ENCODE results near the gene SIX4. TPM values are rescaled to one million over a fixed set of nuclear protein-coding genes. Genes with fewer than 3 reads are reported as not detected.

Gene SIX4
- total RNA-seq, 1 donor from 2014 or later, result 1.5 TPM

DNA sequence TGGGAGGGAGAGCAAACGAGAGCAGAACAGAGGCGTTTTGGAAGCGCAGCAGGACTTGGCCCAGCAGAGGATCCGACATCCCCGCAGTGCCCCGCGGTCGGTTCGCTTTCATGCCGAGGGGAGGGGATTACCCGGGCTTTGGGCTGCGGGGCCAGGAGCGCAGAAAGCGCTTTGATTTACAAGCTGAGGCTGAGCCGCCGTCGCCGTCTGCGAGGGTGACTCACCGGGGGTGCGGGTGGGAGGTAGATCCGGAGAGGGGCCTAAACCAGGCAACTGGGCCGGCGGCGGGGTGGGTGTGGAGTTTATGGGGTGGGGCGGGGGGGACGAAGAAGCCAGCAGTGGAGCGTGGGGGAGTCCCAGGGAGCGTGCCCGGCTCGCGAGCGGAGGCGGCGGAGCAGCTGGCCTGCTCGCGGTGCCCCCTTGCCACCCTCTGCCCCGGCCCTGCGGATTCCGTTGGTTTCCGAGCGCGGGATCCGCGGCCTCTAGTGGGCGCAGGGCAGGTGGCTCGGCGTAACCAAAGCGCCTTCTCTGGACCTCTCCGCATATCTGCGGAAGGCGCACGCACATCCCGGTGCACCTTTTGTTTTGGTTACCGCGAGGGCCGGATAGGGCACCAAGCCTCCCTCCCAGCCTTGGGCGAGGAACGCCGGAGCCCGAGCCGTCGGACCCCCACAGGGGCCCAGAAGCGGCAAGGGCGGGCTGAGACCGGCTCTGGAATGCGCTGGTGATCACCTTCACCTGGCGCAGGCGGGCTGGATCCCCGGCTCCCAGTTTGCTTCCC is 2.6 kb downstream of the SIX4 start:
- DNase-seq, result no peak
- H3K27ac ChIP-seq (replicated peaks), result no peak overlapping the region
- TF ChIP-seq CTCF (IDR thresholded peaks at IDR 0.05; ENCODE audit: borderline replicate concordance), result peak; percentile 48
- H3K9me3 ChIP-seq (replicated peaks), result no peaks in the 10 kb centered on the region
- peak overlapping the region; percentile 86 for H3K4me3 ChIP-seq
- intact Hi-C loops (cut with micrococcal nuclease), result no loop called here
- H3K36me3 ChIP-seq, result no peaks in the 10 kb centered on the region
- peaks cover 29% of the 10 kb centered on the region for H3K4me1 ChIP-seq
- H3K27me3 ChIP-seq (ENCODE audit: low read depth), result peaks cover 65% of the 10 kb centered on the region

DNA sequence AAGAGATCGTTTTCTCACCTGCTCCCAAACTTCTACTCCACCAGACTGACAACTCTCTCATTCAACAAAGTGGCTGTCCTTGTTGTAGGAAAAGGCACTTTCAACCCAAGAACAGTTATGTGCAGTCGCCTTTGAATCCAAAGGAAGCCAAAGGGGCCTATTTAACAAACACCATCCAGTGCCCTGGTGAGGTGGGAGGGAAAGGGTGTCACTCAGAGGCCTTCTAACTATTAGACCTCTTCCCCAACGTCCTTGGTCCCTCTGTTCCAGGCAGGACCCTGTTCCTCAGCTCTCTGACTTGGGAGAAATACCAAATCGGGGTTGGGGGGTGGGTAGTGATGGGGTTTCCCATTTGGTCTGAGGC is 3.2 kb downstream of the SIX4 start:
- Histone ChIP-seq H3K27me3 (ENCODE audit: low read depth) (peaks cover 60% of the 10 kb centered on the region), H3K9me3 (replicated peaks) (no peaks in the 10 kb centered on the region), H3K36me3 (no peaks in the 10 kb centered on the region), H3K27ac (replicated peaks) (no peak overlapping the region), H3K4me1 (peaks cover 29% of the 10 kb centered on the region), H3K4me3 (peak overlapping the region; percentile 86)
- no peak for DNase-seq
- intact Hi-C loops (cut with micrococcal nuclease), result no loop called here
- TF ChIP-seq CTCF (IDR thresholded peaks at IDR 0.05; ENCODE audit: borderline replicate concordance), result no peak

DNA sequence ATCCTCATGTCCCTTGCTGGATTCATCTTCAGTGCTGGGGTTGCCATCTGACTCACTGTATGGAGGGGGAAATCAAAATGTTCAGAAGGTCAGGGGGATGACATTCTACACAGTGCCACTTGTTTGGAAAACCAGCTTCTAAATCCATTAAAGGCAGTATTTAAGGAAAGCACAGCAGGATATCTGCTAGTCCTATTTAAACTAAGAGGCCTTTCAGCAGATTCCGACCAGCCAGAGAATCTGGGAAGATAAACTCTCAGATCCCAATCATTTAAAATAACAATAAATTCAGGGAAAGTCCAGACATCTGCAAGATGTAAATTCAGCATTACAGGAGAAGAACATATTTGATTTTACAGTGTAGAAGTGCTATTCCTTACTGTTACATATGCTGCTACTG is 3.8 kb downstream of the SIX4 start:
- TF ChIP-seq CTCF (IDR thresholded peaks at IDR 0.05; ENCODE audit: borderline replicate concordance), result no peak
- no peaks in the 10 kb centered on the region for H3K36me3 ChIP-seq
- H3K4me3 ChIP-seq, result no peak overlapping the region
- peaks cover 29% of the 10 kb centered on the region for H3K4me1 ChIP-seq
- H3K27me3 ChIP-seq (ENCODE audit: low read depth), result peaks cover 58% of the 10 kb centered on the region
- no peak overlapping the region for H3K27ac ChIP-seq (replicated peaks)
- no peaks in the 10 kb centered on the region for H3K9me3 ChIP-seq (replicated peaks)
- intact Hi-C loops (cut with micrococcal nuclease), result no loop called here
- DNase-seq, result no peak

GRCh38 chr14:60713513-60713912 is 10.6 kb downstream of the SIX4 start:
- H3K27ac ChIP-seq (replicated peaks), result no peak overlapping the region
- no peaks in the 10 kb centered on the region for H3K4me1 ChIP-seq
- H3K36me3 ChIP-seq, result no peaks in the 10 kb centered on the region
- no peak for TF ChIP-seq CTCF (IDR thresholded peaks at IDR 0.05; ENCODE audit: borderline replicate concordance)
- no peaks in the 10 kb centered on the region for H3K9me3 ChIP-seq (replicated peaks)
- H3K4me3 ChIP-seq, result no peak overlapping the region
- no peak for DNase-seq
- intact Hi-C loops (cut with micrococcal nuclease), result no loop called here
- H3K27me3 ChIP-seq (ENCODE audit: low read depth), result no peaks in the 10 kb centered on the region

DNA sequence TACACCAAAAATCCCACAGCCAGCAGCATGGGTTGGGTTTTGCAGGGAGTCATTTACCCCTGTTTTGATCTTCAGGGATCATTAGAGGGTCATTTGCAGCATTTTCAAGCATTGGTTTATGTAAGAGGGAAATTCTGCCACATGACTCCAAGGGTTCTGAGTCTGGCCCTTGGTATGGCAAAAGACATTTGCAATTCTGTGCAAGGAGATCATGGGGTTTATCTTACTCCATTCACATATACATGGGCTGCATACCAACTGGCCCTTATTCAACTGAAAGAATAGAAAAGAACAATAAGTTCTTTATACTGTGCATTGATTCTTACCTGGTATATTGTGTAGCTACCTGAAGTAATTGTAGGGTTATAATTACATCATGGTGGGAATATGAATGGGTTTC is 13.7 kb downstream of the SIX4 start:
- peaks cover 2% of the 10 kb centered on the region for H3K27me3 ChIP-seq (ENCODE audit: low read depth)
- TF ChIP-seq CTCF (IDR thresholded peaks at IDR 0.05; ENCODE audit: borderline replicate concordance), result no peak
- no peak overlapping the region for H3K27ac ChIP-seq (replicated peaks)
- H3K9me3 ChIP-seq (replicated peaks), result no peaks in the 10 kb centered on the region
- no peak overlapping the region for H3K4me3 ChIP-seq
- no peak for DNase-seq
- H3K4me1 ChIP-seq, result no peaks in the 10 kb centered on the region
- H3K36me3 ChIP-seq, result no peaks in the 10 kb centered on the region
- intact Hi-C loops (cut with micrococcal nuclease), result no loop called here
